ENCODE data around the gene RBL2. TPM values are rescaled to one million over a fixed set of nuclear protein-coding genes. Genes with fewer than 3 reads are reported as not detected.

Gene RBL2
- total RNA-seq, 4 donors from 2014 or later: 27.7 to 115 (median 64.0) TPM

DNA sequence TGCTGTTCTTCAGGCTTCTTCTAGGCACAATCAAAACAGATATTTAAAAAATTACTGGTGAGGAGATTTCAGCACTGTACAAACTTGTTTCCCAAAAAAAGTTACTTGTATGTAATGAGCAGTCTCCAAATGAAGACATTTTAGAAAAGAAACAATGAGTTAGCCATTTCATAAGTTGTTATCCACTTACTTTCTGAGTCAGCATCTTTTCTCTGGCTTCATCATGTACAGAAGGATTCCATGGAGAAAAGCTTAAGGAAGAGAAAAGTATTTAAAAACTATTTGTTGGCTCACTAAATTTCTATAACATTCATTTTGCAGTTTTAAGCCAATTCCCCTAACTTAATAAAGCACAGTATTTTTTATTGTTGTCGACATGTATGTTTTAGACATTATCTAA is 58.2 kb downstream of the RBL2 start:
- intact Hi-C loops (cut with DNase I; ENCODE audit: low total_unique reads) (no loop called here), in situ Hi-C loops (cut with MboI; ENCODE audit: low pct_ligation_motif_present in 1 of 4, low pct_unique_long_range_greater_than_20kb in 1 of 4, low sequenced_read_pairs in 3 of 4) (loop anchor here in 1 of 4 donors (25.0 kb wide), 1 partner anchor 205 kb away; no protein-coding TSS in a partner anchor)
- no peaks in the 10 kb centered on the region for H3K27me3 ChIP-seq
- H3K27ac ChIP-seq: no peak overlapping the region
- 80 to 98% methylated on average over 1 of the region's 1 CpG for WGBS, 2 donors (ENCODE audit: low coverage in 1 of 2)
- no peaks in the 10 kb centered on the region for H3K4me1 ChIP-seq
- no peaks in the 10 kb centered on the region for H3K9me3 ChIP-seq
- H3K36me3 ChIP-seq: peaks cover 0 to 79% (median 37%) of the 10 kb centered on the region in 4 donors
- TF ChIP-seq, protein P1, sequence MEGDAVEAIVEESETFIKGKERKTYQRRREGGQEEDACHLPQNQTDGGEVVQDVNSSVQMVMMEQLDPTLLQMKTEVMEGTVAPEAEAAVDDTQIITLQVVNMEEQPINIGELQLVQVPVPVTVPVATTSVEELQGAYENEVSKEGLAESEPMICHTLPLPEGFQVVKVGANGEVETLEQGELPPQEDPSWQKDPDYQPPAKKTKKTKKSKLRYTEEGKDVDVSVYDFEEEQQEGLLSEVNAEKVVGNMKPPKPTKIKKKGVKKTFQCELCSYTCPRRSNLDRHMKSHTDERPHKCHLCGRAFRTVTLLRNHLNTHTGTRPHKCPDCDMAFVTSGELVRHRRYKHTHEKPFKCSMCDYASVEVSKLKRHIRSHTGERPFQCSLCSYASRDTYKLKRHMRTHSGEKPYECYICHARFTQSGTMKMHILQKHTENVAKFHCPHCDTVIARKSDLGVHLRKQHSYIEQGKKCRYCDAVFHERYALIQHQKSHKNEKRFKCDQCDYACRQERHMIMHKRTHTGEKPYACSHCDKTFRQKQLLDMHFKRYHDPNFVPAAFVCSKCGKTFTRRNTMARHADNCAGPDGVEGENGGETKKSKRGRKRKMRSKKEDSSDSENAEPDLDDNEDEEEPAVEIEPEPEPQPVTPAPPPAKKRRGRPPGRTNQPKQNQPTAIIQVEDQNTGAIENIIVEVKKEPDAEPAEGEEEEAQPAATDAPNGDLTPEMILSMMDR (IDR thresholded peaks at IDR 0.05): no peak
- TF ChIP-seq POLR2A (IDR thresholded peaks at IDR 0.05): no peak
- TF ChIP-seq POLR2AphosphoS5 (IDR thresholded peaks at IDR 0.05): no peak
- TF ChIP-seq EP300 (IDR thresholded peaks at IDR 0.05; ENCODE audit: low read depth): no peak
- DNase-seq: no peak
- H3K4me3 ChIP-seq: no peak overlapping the region

- Histone ChIP-seq H3K27ac (no peak overlapping the region), H3K27me3 (no peaks in the 10 kb centered on the region), H3K9me3 (no peaks in the 10 kb centered on the region), H3K4me3 (no peak overlapping the region), H3K36me3 (peaks cover 0 to 76% (median 36%) of the 10 kb centered on the region in 4 donors), H3K4me1 (peaks cover 0 to 13% (median 2%) of the 10 kb centered on the region in 4 donors)
- TF ChIP-seq POLR2AphosphoS5 (IDR thresholded peaks at IDR 0.05): no peak
- TF ChIP-seq, protein P1 (IDR thresholded peaks at IDR 0.05): no peak
- no peak for TF ChIP-seq POLR2A (IDR thresholded peaks at IDR 0.05)
- no peak for TF ChIP-seq EP300 (IDR thresholded peaks at IDR 0.05; ENCODE audit: low read depth)
- intact Hi-C loops (cut with DNase I; ENCODE audit: low total_unique reads): no loop called here
- no peak for DNase-seq
- in situ Hi-C loops (cut with MboI; ENCODE audit: low pct_ligation_motif_present in 1 of 4, low pct_unique_long_range_greater_than_20kb in 1 of 4, low sequenced_read_pairs in 3 of 4): loop anchor here in 2 of 4 donors (5.0 to 25.0 kb wide), 2 partner anchors 52 to 207 kb away; no protein-coding TSS in a partner anchor
- WGBS, 2 donors (ENCODE audit: low coverage in 1 of 2): 95% methylated on average over 3 to 6 of the region's 6 CpGs
Observed at GRCh38 chr16:53494636-53495035, 60.4 kb downstream of the RBL2 start.

GRCh38 chr16:53495325-53495724 is 61.1 kb downstream of the RBL2 start:
- in situ Hi-C loops (cut with MboI; ENCODE audit: low pct_ligation_motif_present in 1 of 4, low pct_unique_long_range_greater_than_20kb in 1 of 4, low sequenced_read_pairs in 3 of 4) (loop anchor here in 2 of 4 donors (5.0 to 25.0 kb wide), 2 partner anchors 53 to 208 kb away; no protein-coding TSS in a partner anchor), intact Hi-C loops (cut with DNase I; ENCODE audit: low total_unique reads) (no loop called here)
- Histone ChIP-seq H3K36me3 (peaks cover 0 to 70% (median 32%) of the 10 kb centered on the region in 4 donors), H3K4me1 (peaks cover 0 to 18% (median 2%) of the 10 kb centered on the region in 4 donors), H3K27me3 (no peaks in the 10 kb centered on the region), H3K27ac (no peak overlapping the region), H3K4me3 (no peak overlapping the region), H3K9me3 (no peaks in the 10 kb centered on the region)
- WGBS, 2 donors (ENCODE audit: low coverage in 1 of 2): 87 to 100% methylated on average over 2 to 4 of the region's 4 CpGs
- TF ChIP-seq, protein P1 (IDR thresholded peaks at IDR 0.05): no peak
- TF ChIP-seq POLR2A (IDR thresholded peaks at IDR 0.05) (no peak), POLR2AphosphoS5 (IDR thresholded peaks at IDR 0.05) (no peak)
- DNase-seq: no peak

GRCh38 chr16:53498984-53499383 is 64.7 kb downstream of the RBL2 start:
- Histone ChIP-seq H3K36me3 (peaks cover 0 to 39% (median 18%) of the 10 kb centered on the region in 4 donors), H3K27ac (peak overlapping the region; percentile 7 to 63 (median 42)), H3K4me1 (peaks cover 19 to 39% (median 22%) of the 10 kb centered on the region in 4 donors), H3K27me3 (no peaks in the 10 kb centered on the region), H3K4me3 (no peak overlapping the region), H3K9me3 (no peaks in the 10 kb centered on the region)
- in situ Hi-C loops (cut with MboI; ENCODE audit: low pct_ligation_motif_present in 1 of 4, low pct_unique_long_range_greater_than_20kb in 1 of 4, low sequenced_read_pairs in 3 of 4): loop anchor here in 2 of 4 donors (5.0 to 25.0 kb wide), 2 partner anchors 57 to 212 kb away; no protein-coding TSS in a partner anchor
- WGBS, 2 donors (ENCODE audit: low coverage in 1 of 2): 63 to 70% methylated on average over 4 of the region's 4 CpGs
- TF ChIP-seq, protein P1 (IDR thresholded peaks at IDR 0.05): no peak
- peak in 2 of 3 donors; percentile 43 to 52 for TF ChIP-seq POLR2AphosphoS5 (IDR thresholded peaks at IDR 0.05)
- intact Hi-C loops (cut with DNase I; ENCODE audit: low total_unique reads): no loop called here
- no peak for DNase-seq
